Keratinocyte (primary cell): ENCODE measurements around the gene DCDC2B. TPM values are rescaled to one million over a fixed set of nuclear protein-coding genes. Genes with fewer than 3 reads are reported as not detected.
"Not testable (repeated sequence)": the region's sequence is repeated elsewhere in the genome, so short reads cannot be mapped to it uniquely, and the experiment has no call there.

Experiments
- DNase-seq: peaks from one replicate; pipeline ENCODE4 v3.0.0-alpha.2; 2011; ENCODE audit warnings: low read depth, missing footprints, low spot score
- FAIRE-seq: peaks from 2 replicates; lab custom pipeline; 2011; peaks lifted over from hg19 to GRCh38; lab: Jason Lieb, UNC
- H2AFZ ChIP-seq: 2 replicates; pipeline ENCODE4 v1.6.0; 2012; ENCODE audit warnings: low read length, control low read depth, inconsistent platforms; ENCODE audit not compliant: control insufficient read depth
- H3K27ac ChIP-seq: 2 replicates; pipeline ENCODE4 v1.5.1; 2011; ENCODE audit warnings: low read length; ENCODE audit not compliant: control insufficient read depth, insufficient read depth
- H3K27me3 ChIP-seq: 3 replicates; pipeline ENCODE4 v1.6.0; 2011; ENCODE audit warnings: low read length; ENCODE audit not compliant: control insufficient read depth, insufficient read depth; ENCODE audit errors: extremely low read depth
- H3K36me3 ChIP-seq, 2 experiments: 2 replicates in 1 of 2; 3 replicates in 1 of 2; pipeline ENCODE4 v1.5.1; 2011; ENCODE audit warnings: low read length in 2 of 2, mild to moderate bottlenecking in 1 of 2; ENCODE audit not compliant: control insufficient read depth in 2 of 2, insufficient read depth in 2 of 2; ENCODE audit errors: extremely low read depth in 1 of 2
- H3K4me1 ChIP-seq: 3 replicates; pipeline ENCODE4 v1.5.1; 2011; ENCODE audit warnings: low read length; ENCODE audit not compliant: control insufficient read depth, insufficient read depth; ENCODE audit errors: extremely low read depth
- H3K4me2 ChIP-seq: 3 replicates; pipeline ENCODE4 v1.6.0; 2011; ENCODE audit warnings: low read depth, low read length; ENCODE audit not compliant: control insufficient read depth, insufficient read depth; ENCODE audit errors: extremely low read depth
- H3K4me3 ChIP-seq, 3 experiments: fragments of 200-600 bp in 1 of 3; sonication (generic) in 1 of 3; 2 replicates in 2 of 3; 3 replicates in 1 of 3; pipeline ENCODE4 v1.5.1; 2011 to 2016; ENCODE audit warnings: low read length in 3 of 3, mild to moderate bottlenecking in 3 of 3, control low read depth in 2 of 3, inconsistent platforms in 1 of 3, low read depth in 1 of 3, mixed read lengths in 1 of 3, mixed run types in 1 of 3, moderate library complexity in 1 of 3; ENCODE audit not compliant: control insufficient read depth in 2 of 3, insufficient read depth in 2 of 3; ENCODE audit errors: extremely low read depth in 1 of 3
- H3K79me2 ChIP-seq: 2 replicates; pipeline ENCODE4 v1.6.0; 2012; ENCODE audit warnings: low read length; ENCODE audit not compliant: control insufficient read depth, insufficient read depth
- H3K9ac ChIP-seq: 3 replicates; pipeline ENCODE4 v1.6.0; 2011; ENCODE audit warnings: low read length; ENCODE audit not compliant: control insufficient read depth, insufficient read depth; ENCODE audit errors: extremely low read depth
- H3K9me1 ChIP-seq: 3 replicates; pipeline ENCODE4 v1.6.0; 2011; ENCODE audit warnings: low read length; ENCODE audit not compliant: control insufficient read depth, insufficient read depth; ENCODE audit errors: extremely low read depth
- H3K9me3 ChIP-seq: 2 replicates; pipeline ENCODE4 v1.5.1; 2012; ENCODE audit warnings: low read depth, low read length; ENCODE audit not compliant: control insufficient read depth
- H4K20me1 ChIP-seq: 3 replicates; pipeline ENCODE4 v1.6.0; 2011; ENCODE audit warnings: low read length; ENCODE audit not compliant: control insufficient read depth, insufficient read depth; ENCODE audit errors: extremely low read depth
- CTCF ChIP-seq, 3 experiments: IDR thresholded peaks in 1 of 3; conservative IDR thresholded peaks in 1 of 3; optimal IDR thresholded peaks in 1 of 3; 2 replicates in 2 of 3; 3 replicates in 1 of 3; pipeline versions ENCODE3 to v1.5.1; 2011; ENCODE audit warnings: low read length in 3 of 3, mild to moderate bottlenecking in 3 of 3, moderate library complexity in 2 of 3, control low read depth in 1 of 3, inconsistent platforms in 1 of 3; ENCODE audit not compliant: insufficient read depth in 2 of 3; ENCODE audit errors: extremely low read depth in 1 of 3
- EZH2 ChIP-seq: IDR thresholded peaks from one replicate; pipeline ENCODE4 v1.6.1; 2012; ENCODE audit warnings: inconsistent platforms, mild to moderate bottlenecking, low read length, moderate library complexity
- dilution Hi-C: fragments of 300-500 bp; cut with MboI; formaldehyde crosslinking; loops from one replicate; pipeline ENCODE4 v1.7.0; 2020; ENCODE audit warnings: low sequenced_read_pairs; ENCODE audit not compliant: extremely low pct_ligation_motif_present
- polyA plus RNA-seq, 5 experiments: library from polyadenylated mRNA; depleted of rRNA in 3 of 5; stranded (reverse) in 3 of 5; stranded (forward) in 1 of 5; unstranded in 1 of 5; fragments of >200 nt; gene quantifications; 1 replicate in 1 of 5; 2 replicates in 3 of 5; 3 replicates in 1 of 5; pipeline versions ENCODE4 v1.2.1 to v1.2.3, GENCODE V29; 2011 to 2012; ENCODE audit warnings: missing spikeins in 2 of 5, low read depth in 1 of 5, low replicate concordance in 1 of 5

Gene DCDC2B
- polyA plus RNA-seq, 1 donor (not counting 4 experiments of a cell fraction or from before 2014, with no cell fraction given), result not detected

GRCh38 chr1:32163405-32163804 is 45.5 kb upstream of the DCDC2B start:
- Histone ChIP-seq H3K4me3 (no peak overlapping the region), H3K9me3 (no peaks in the 10 kb centered on the region), H3K79me2 (no peaks in the 10 kb centered on the region), H3K9me1 (peaks cover 2% of the 10 kb centered on the region), H2AFZ (no peak overlapping the region), H3K27me3 (no peaks in the 10 kb centered on the region), H3K4me2 (no peak overlapping the region), H3K27ac (no peak overlapping the region), H3K36me3 (peaks cover 31 to 38% of the 10 kb centered on the region in 2 experiments), H4K20me1 (no peaks in the 10 kb centered on the region), H3K9ac (no peak overlapping the region), H3K4me1 (no peaks in the 10 kb centered on the region)
- DNase-seq (no peak), FAIRE-seq (no peak)
- dilution Hi-C loops, result no loop called here
- TF ChIP-seq EZH2 (no peak), CTCF (optimal IDR thresholded peaks at IDR 0.05 in 1 of 3, IDR thresholded peaks at IDR 0.05 in 1 of 3, conservative IDR thresholded peaks at IDR 0.05 in 1 of 3; ENCODE audit: extremely low read depth in 1 of 3, insufficient read depth in 2 of 3, low read length in 3 of 3) (no peak)

GRCh38 chr1:32165633-32166032 is 43.3 kb upstream of the DCDC2B start:
- peaks cover 23 to 43% of the 10 kb centered on the region in 2 experiments for H3K36me3 ChIP-seq
- FAIRE-seq, result not testable (repeated sequence)

GRCh38 chr1:32170991-32171390 is 37.9 kb upstream of the DCDC2B start:
- no peaks in the 10 kb centered on the region for H3K9me1 ChIP-seq
- H3K9ac ChIP-seq, result no peak overlapping the region
- FAIRE-seq (no peak), DNase-seq (no peak)
- TF ChIP-seq CTCF (optimal IDR thresholded peaks at IDR 0.05 in 1 of 3, IDR thresholded peaks at IDR 0.05 in 1 of 3, conservative IDR thresholded peaks at IDR 0.05 in 1 of 3; ENCODE audit: extremely low read depth in 1 of 3, insufficient read depth in 2 of 3, low read length in 3 of 3) (no peak), EZH2 (no peak)
- peaks cover 17 to 61% of the 10 kb centered on the region in 2 experiments for H3K36me3 ChIP-seq
- no peak overlapping the region for H2AFZ ChIP-seq
- dilution Hi-C loops, result no loop called here
- H4K20me1 ChIP-seq, result no peaks in the 10 kb centered on the region
- H3K79me2 ChIP-seq, result no peaks in the 10 kb centered on the region
- H3K27me3 ChIP-seq, result no peaks in the 10 kb centered on the region
- no peak overlapping the region for H3K4me3 ChIP-seq
- no peak overlapping the region for H3K4me2 ChIP-seq
- peaks cover 11% of the 10 kb centered on the region for H3K4me1 ChIP-seq
- H3K27ac ChIP-seq, result no peak overlapping the region
- H3K9me3 ChIP-seq, result no peaks in the 10 kb centered on the region

More at GRCh38 chr1:32165633-32166032, 43.3 kb upstream of the DCDC2B start:
- H3K4me2 ChIP-seq, DNase-seq, H2AFZ ChIP-seq, H3K4me1 ChIP-seq, H3K9me1 ChIP-seq, H3K4me3 ChIP-seq, H3K79me2 ChIP-seq, dilution Hi-C loops, H3K9ac ChIP-seq, H3K27me3 ChIP-seq, H3K9me3 ChIP-seq, H4K20me1 ChIP-seq, H3K27ac ChIP-seq: not testable (repeated sequence)
